Activated naive CD8-positive, alpha-beta T cell treated with anti-CD3 and anti-CD28 coated beads, Interleukin-2, amount 10 ng/mL, durations not matched to agents 7 days and 5 days (primary cell): ENCODE measurements around the gene MYO7A. TPM values are rescaled to one million over a fixed set of nuclear protein-coding genes. Genes with fewer than 3 reads are reported as not detected.

Experiments
- ATAC-seq: fragments of 150-1000 bp; cut with Tn5 transposase; one replicate; pipeline ENCODE4 v1.10.0; 2021; ENCODE audit warnings: low read depth, moderate library complexity
- POLR2A ChIA-PET: fragments of 350-600 bp; sonication (Branson Sonifier 250); formaldehyde crosslinking; loops from one replicate; lab custom pipeline; 2021; ENCODE audit warnings: antibody characterized with exemption; lab: Charles Lee
- DNase-seq: peaks from one replicate; pipeline ENCODE4 v3.0.0; 2021
- H3K27ac Mint-ChIP-seq: one replicate; pipeline ENCODE4 v1.8.0; 2022; ENCODE audit warnings: mild to moderate bottlenecking, mixed read lengths
- H3K27me3 Mint-ChIP-seq: one replicate; pipeline ENCODE4 v1.8.0; 2022; ENCODE audit warnings: mild to moderate bottlenecking, moderate library complexity, mixed read lengths
- H3K36me3 Mint-ChIP-seq: one replicate; pipeline ENCODE4 v1.8.0; 2021; ENCODE audit warnings: mild to moderate bottlenecking, mixed read lengths
- H3K4me1 Mint-ChIP-seq: one replicate; pipeline ENCODE4 v1.8.0; 2021; ENCODE audit warnings: mixed read lengths
- H3K4me3 Mint-ChIP-seq: one replicate; pipeline ENCODE4 v1.8.0; 2022; ENCODE audit warnings: mild to moderate bottlenecking, moderate library complexity, mixed read lengths
- H3K9me3 Mint-ChIP-seq: one replicate; pipeline ENCODE4 v1.8.0; 2021; ENCODE audit warnings: mixed read lengths
- total RNA-seq, 2 experiments: library from RNA; stranded (reverse); gene quantifications; one replicate each; pipeline ENCODE4 v1.2.3, GENCODE V29; 2021

MYO7A gene
- total RNA-seq, 2 experiments from 2014 or later = 0.22 to 0.37 TPM

DNA sequence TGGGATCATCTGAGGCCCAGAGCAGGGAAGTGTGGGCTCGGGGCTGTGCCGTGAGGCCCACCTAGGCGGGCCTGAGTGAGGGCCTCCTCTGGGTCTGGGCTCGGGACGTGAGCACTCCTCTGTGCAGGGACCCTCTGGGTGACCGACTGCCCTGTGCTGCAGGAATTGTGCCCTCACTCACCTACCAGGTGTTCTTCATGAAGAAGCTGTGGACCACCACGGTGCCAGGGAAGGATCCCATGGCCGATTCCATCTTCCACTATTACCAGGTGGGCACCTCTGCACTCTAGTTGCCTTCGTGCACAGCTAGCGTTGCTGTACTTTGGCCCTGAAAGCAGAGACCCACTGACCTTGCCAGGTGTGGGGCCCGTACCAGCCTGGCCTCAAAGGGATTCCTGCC lies 80.5 kb downstream of the MYO7A start:
- no peaks in the 10 kb centered on the region for H3K9me3 Mint-ChIP-seq
- DNase-seq (peak; percentile 15), ATAC-seq (no peak)
- no peak overlapping the region for H3K27ac Mint-ChIP-seq
- H3K36me3 Mint-ChIP-seq = no peaks in the 10 kb centered on the region
- peaks cover 3% of the 10 kb centered on the region for H3K27me3 Mint-ChIP-seq
- no peaks in the 10 kb centered on the region for H3K4me1 Mint-ChIP-seq
- POLR2A ChIA-PET = no interaction called here
- H3K4me3 Mint-ChIP-seq = no peak overlapping the region

DNA sequence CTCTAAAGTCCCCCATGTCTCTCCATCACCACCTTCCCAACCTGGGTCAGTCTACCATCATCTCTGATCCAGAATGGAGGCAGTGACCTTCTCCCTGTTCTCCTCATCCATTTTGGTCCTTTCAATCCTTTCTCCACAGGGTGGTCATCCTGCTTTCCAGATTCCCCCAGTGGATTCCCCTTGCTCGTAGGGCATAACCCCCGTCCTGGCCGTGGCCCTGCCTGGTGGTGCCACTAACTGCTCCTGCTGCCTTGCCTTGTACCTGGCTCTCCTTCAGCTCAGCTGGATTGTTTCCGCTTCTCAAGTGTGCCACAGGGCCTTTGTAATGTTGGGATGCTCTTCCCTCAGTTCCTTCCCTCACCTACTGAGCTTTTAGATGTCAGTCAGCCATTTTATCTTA lies 81.6 kb downstream of the MYO7A start:
- H3K4me1 Mint-ChIP-seq = no peaks in the 10 kb centered on the region
- no peaks in the 10 kb centered on the region for H3K36me3 Mint-ChIP-seq
- POLR2A ChIA-PET = no interaction called here
- DNase-seq (no peak), ATAC-seq (no peak)
- H3K9me3 Mint-ChIP-seq = no peaks in the 10 kb centered on the region
- H3K4me3 Mint-ChIP-seq = no peak overlapping the region
- peaks cover 3% of the 10 kb centered on the region for H3K27me3 Mint-ChIP-seq
- no peak overlapping the region for H3K27ac Mint-ChIP-seq

- no peaks in the 10 kb centered on the region for H3K9me3 Mint-ChIP-seq
- H3K27ac Mint-ChIP-seq = no peak overlapping the region
- no peak for ATAC-seq
- peaks cover 7% of the 10 kb centered on the region for H3K27me3 Mint-ChIP-seq
- POLR2A ChIA-PET = no interaction called here
- H3K36me3 Mint-ChIP-seq = no peaks in the 10 kb centered on the region
- no peak overlapping the region for H3K4me3 Mint-ChIP-seq
- H3K4me1 Mint-ChIP-seq = no peaks in the 10 kb centered on the region
- DNase-seq = peak; percentile 17
Observed at GRCh38 chr11:77211040-77211451, 83.0 kb downstream of the MYO7A start.

DNA sequence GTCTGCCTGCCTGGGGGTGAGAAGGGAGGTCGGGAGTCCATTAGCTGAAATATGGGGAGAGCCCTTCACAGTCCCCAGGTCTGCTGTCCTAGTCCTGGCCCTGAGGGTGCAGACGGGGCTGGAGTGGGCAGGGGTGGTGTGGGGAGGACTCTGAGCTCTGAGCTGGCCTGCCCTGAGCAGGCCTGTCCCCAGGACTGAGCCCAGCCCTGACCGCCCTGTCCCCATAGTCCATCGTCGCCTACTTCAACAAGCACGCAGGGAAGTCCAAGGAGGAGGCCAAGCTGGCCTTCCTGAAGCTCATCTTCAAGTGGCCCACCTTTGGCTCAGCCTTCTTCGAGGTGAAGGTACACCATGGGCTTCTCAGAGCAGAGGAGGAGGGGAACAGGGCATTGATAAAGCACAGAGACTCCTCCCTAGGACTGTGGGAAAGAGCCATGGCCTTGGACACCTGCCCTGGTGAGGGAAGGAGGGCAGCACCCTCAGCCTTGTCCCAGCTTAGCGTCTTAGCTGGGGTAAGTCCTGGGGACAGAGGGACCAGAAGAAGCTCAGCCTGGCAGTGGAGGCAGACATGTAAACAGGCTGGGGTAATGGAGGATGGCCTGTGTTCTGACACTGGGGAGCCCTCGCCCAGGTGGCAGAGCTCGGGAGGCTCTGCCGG lies 83.7 kb downstream of the MYO7A start:
- H3K36me3 Mint-ChIP-seq = no peaks in the 10 kb centered on the region
- no peaks in the 10 kb centered on the region for H3K9me3 Mint-ChIP-seq
- H3K27ac Mint-ChIP-seq = no peak overlapping the region
- POLR2A ChIA-PET = no interaction called here
- peaks cover 3% of the 10 kb centered on the region for H3K27me3 Mint-ChIP-seq
- H3K4me1 Mint-ChIP-seq = no peaks in the 10 kb centered on the region
- peak; percentile 17 for DNase-seq
- ATAC-seq = no peak
- H3K4me3 Mint-ChIP-seq = no peak overlapping the region

DNA sequence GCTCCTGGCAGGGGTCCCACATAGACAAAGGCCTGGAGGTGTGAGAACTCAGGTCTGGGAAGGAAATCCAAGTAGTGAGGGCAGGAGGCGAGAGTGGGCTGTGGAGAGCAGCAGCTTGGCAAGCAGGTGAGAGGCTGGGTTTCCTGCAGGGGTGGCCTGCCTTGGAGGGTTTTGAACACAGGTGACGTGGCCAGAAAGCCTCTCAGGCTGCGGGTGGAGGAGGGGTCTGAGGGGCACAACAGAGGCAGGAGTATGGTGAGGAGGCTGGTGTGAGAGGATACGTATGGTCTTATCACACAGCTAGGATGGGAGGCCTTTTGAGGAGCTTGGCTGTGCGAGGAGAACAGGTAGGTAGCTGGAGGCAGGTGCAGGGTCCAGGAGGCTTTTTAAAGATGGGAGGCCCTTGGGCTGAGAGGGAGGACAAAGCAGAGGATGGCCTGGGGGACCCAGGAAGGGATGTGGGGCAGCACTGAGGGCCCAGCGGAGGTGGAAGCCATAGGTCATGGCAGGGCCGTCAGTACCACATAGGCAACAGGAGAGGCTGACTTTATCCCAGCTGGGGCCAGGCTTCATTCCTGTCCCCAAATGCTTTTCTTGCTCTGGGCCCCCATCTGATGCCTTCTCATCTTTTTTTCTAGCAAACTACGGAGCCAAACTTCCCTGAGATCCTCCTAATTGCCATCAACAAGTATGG lies 84.4 kb downstream of the MYO7A start:
- H3K27ac Mint-ChIP-seq = no peak overlapping the region
- POLR2A ChIA-PET = no interaction called here
- no peaks in the 10 kb centered on the region for H3K9me3 Mint-ChIP-seq
- peaks cover 6% of the 10 kb centered on the region for H3K27me3 Mint-ChIP-seq
- no peak overlapping the region for H3K4me3 Mint-ChIP-seq
- ATAC-seq (no peak), DNase-seq (peak; percentile 21)
- no peaks in the 10 kb centered on the region for H3K36me3 Mint-ChIP-seq
- H3K4me1 Mint-ChIP-seq = no peaks in the 10 kb centered on the region

- Mint-ChIP-seq H3K4me3 (no peak overlapping the region), H3K4me1 (no peaks in the 10 kb centered on the region), H3K27me3 (peaks cover 6% of the 10 kb centered on the region), H3K9me3 (no peaks in the 10 kb centered on the region), H3K27ac (no peak overlapping the region), H3K36me3 (no peaks in the 10 kb centered on the region)
- DNase-seq (no peak), ATAC-seq (no peak)
- POLR2A ChIA-PET = no interaction called here
Observed at GRCh38 chr11:77213029-77213579, 85.1 kb downstream of the MYO7A start.

DNA sequence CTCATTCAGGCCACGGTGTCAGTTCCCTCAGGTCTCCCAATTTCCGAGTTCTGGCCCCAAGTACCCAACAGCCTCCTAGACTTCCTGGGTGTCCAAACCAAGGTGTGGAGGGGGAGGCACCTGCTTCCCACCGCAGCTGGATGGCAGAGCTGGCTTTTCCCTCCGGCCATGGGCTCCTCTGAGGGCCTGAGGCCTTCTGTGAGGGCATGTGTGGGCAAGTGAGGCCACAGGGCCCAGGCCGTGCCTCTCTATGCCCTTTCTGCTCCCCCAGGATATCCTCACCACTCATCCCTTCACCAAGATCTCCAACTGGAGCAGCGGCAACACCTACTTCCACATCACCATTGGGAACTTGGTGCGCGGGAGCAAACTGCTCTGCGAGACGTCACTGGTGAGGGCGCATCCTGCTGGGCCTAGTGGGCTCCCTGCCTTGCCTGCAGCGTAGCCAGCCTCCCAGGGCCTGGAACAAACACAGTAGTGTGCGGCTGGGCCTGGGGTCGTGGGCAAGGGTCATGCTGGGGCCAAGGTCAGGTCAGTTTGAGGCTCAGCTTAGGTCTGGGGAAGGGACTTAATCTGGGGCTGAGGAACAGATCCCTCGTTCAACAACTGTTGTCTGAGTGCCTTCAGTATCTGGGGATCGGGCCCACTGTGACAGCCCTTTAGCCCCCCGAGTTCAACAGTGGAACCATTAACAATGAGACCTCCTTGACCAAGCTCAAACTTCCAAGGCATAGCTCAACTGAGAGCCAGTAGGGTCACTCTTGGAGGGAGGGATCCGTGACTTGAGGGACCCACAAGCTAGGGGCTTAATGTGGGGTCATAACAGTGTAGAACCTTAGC lies 85.8 kb downstream of the MYO7A start:
- H3K27ac Mint-ChIP-seq = no peak overlapping the region
- POLR2A ChIA-PET = no interaction called here
- DNase-seq = peak; percentile 20
- H3K4me1 Mint-ChIP-seq = no peaks in the 10 kb centered on the region
- no peaks in the 10 kb centered on the region for H3K36me3 Mint-ChIP-seq
- H3K4me3 Mint-ChIP-seq = no peak overlapping the region
- no peak for ATAC-seq
- no peaks in the 10 kb centered on the region for H3K9me3 Mint-ChIP-seq
- peaks cover 6% of the 10 kb centered on the region for H3K27me3 Mint-ChIP-seq

DNA sequence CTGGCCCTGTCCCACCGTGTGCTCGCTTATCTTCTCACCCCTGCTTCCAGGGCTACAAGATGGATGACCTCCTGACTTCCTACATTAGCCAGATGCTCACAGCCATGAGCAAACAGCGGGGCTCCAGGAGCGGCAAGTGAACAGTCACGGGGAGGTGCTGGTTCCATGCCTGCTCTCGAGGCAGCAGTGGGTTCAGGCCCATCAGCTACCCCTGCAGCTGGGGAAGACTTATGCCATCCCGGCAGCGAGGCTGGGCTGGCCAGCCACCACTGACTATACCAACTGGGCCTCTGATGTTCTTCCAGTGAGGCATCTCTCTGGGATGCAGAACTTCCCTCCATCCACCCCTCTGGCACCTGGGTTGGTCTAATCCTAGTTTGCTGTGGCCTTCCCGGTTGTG lies 86.5 kb downstream of the MYO7A start:
- Mint-ChIP-seq H3K9me3 (no peaks in the 10 kb centered on the region), H3K27ac (no peak overlapping the region), H3K4me1 (no peaks in the 10 kb centered on the region), H3K4me3 (no peak overlapping the region), H3K36me3 (no peaks in the 10 kb centered on the region), H3K27me3 (peaks cover 6% of the 10 kb centered on the region)
- POLR2A ChIA-PET = no interaction called here
- peak; percentile 12 for DNase-seq
- ATAC-seq = no peak

GRCh38 chr11:77215106-77215505 lies 87.1 kb downstream of the MYO7A start:
- Mint-ChIP-seq H3K27ac (no peak overlapping the region), H3K27me3 (peaks cover 6% of the 10 kb centered on the region), H3K4me1 (no peaks in the 10 kb centered on the region), H3K4me3 (no peak overlapping the region), H3K36me3 (no peaks in the 10 kb centered on the region), H3K9me3 (no peaks in the 10 kb centered on the region)
- ATAC-seq (no peak), DNase-seq (no peak)
- POLR2A ChIA-PET = no interaction called here

DNA sequence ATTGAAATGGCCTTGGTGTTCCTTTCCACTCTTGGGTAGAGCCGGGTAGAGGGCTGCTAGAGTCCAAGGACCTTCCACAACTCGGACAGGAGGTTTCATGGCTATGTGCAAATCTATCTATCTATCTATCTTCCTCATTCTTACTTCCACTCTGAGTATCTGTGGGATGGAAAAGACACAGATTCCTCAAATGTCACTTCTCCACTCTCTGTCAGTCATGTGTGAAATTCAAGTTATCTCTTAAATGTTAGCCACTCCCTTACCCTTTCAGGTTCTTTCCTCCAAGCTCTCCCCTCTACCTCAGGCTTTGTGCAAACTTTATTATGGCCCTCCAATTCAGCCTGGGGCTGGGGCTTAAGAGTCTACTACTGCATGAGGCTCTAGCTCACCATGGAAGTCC lies 89.1 kb downstream of the MYO7A start:
- POLR2A ChIA-PET = no interaction called here
- Mint-ChIP-seq H3K4me3 (no peak overlapping the region), H3K9me3 (peaks cover 1% of the 10 kb centered on the region), H3K36me3 (no peaks in the 10 kb centered on the region), H3K27ac (no peak overlapping the region), H3K4me1 (no peaks in the 10 kb centered on the region), H3K27me3 (peaks cover 20% of the 10 kb centered on the region)
- DNase-seq = no peak
- ATAC-seq = no peak

DNA sequence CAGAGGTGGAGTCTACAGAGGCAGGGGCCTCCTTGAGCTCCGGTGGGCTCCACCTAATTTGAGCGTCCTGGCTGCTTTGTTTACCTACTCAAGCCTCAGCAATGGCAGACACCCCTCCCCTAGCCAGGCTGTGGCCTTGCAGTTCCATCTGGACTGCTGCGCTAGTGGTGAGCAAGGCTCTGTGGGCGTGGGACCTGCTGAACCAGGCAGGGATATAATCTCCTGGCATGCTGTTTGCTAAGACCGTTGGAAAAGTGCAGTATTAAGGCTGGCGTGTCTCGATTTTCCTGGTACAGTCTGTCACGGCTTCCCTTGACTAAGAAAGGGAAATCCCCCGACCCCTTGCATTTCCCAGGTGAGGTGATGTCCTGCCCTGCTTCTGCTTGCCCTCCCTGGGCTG lies 95.8 kb downstream of the MYO7A start:
- Mint-ChIP-seq H3K36me3 (no peaks in the 10 kb centered on the region), H3K27me3 (peaks cover 45% of the 10 kb centered on the region)

DNA sequence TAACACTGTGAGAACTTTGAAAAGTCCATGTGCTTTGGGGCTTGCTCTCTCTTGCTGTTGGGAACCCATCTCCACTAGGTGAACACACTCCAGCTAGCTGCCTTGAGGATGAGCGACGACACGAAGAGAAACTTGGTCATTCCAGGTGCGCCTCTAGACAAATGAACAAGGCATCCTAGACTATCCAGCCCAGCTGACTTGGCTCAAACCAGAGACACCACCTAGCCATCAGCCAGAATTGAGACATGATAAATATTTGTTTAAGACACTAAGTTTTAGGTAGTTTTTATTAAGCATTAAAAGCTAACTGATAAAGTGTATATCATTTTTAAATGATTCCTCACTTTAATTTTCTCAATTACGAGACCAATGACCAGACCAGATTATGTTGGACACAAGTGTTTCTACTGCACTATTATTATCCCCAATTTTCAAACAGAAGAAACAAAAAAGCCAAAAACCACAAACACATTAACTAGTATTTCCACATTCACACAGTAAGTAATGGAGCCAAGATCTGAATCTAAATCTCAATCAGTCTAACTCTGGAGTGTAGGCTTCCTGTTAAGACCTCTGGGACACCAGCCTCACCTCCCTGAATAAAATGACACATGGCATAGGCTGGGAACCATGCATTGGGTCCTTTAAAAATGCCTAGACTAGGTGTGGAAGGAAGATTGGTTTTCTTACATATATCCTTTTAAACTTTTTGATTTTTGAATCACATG lies 103.0 kb downstream of the MYO7A start:
- Mint-ChIP-seq H3K4me1 (no peaks in the 10 kb centered on the region), H3K27ac (no peak overlapping the region), H3K4me3 (no peak overlapping the region), H3K9me3 (peaks cover 1% of the 10 kb centered on the region), H3K27me3 (peaks cover 21% of the 10 kb centered on the region), H3K36me3 (no peaks in the 10 kb centered on the region)
- DNase-seq (no peak), ATAC-seq (no peak)
- POLR2A ChIA-PET = no interaction called here

More for the DNA sequence above, 95.8 kb downstream of the MYO7A start:
- ATAC-seq (no peak), DNase-seq (no peak)
- no peak overlapping the region for H3K4me3 Mint-ChIP-seq
- POLR2A ChIA-PET = no interaction called here
- peaks cover 3% of the 10 kb centered on the region for H3K9me3 Mint-ChIP-seq
- no peaks in the 10 kb centered on the region for H3K4me1 Mint-ChIP-seq
- no peak overlapping the region for H3K27ac Mint-ChIP-seq

DNA sequence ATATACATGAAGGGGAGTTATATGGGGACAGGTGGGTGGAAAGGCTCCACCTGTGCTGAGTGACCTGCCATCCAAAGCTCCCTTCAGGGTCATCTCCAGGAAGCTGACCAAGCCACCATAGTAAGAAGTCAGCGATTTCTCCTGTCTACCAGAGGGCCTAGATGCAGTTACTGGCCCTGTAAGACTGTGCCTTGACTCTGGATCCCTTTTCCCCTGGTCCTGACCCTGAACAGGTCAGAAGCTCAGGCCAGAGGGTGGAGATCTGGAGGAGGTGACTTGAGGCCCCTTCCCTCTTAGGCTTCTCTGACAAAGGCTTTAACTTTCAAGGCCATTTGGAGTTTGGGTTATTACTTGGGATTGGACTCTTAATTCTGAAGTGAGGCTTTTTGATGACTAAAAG lies 103.8 kb downstream of the MYO7A start:
- Mint-ChIP-seq H3K36me3 (no peaks in the 10 kb centered on the region), H3K27me3 (peaks cover 21% of the 10 kb centered on the region), H3K4me3 (no peak overlapping the region), H3K27ac (no peak overlapping the region), H3K4me1 (no peaks in the 10 kb centered on the region), H3K9me3 (peaks cover 1% of the 10 kb centered on the region)
- POLR2A ChIA-PET = no interaction called here
- DNase-seq (no peak), ATAC-seq (no peak)
